NCI-H2107 (cell line): ENCODE data around the gene ANKRD13A.
"Not testable (repeated sequence)": the region's sequence is repeated elsewhere in the genome, so short reads cannot be mapped to it uniquely, and the experiment has no call there.

ENCODE experiments used
- DNase-seq: peaks from one replicate; lab custom pipeline; 2025; lab: John Stamatoyannopoulos, UW

Gene ANKRD13A

GRCh38 chr12:110048242-110049027 lies 49.2 kb downstream of the ANKRD13A start, which contains the start of gene C12orf76:
TSS of gene C12orf76 (minus strand) at chr12:110048522. CDS start at chr12:110048495, 27 bp downstream.
- DNase-seq, result peak; percentile 96

DNA sequence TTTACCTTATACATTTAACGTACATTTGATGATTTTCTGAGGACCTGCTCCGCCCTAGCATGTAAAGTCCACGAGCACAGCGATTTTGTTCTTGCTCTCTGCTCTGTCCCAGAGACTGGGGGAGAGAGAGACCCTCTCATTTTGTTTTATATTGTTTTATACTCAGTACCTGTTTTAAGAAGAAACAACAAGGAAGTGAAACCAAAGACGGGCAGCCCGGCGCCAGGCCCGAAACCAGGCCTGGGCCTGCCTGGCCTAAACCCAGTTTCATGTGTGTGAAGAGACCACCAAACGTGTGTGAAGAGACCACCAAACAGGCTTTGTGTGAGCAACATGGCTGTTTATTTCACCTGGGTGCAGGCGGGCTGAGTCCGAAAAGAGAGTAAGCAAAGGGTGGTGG lies 49.8 kb downstream of the ANKRD13A start:
- DNase-seq, result not testable (repeated sequence)

DNA sequence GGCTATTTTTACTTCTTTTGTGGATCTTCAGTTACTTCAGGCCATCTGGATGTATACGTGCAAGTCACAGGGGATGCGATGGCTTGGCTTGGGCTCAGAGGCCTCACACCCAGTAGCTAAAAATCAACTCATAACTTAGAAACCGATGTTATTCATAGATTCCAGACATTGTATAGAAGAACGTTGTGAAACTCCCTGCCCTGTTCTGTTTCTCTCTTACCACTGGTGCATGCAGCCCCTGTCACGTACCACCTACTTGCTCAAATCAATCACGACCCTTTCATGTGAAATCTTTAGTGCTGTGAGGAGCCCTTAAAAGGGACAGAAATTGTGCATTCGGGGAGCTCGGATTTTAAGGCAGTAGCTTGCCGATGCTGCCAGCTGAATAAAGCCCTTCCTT lies 50.4 kb downstream of the ANKRD13A start:
- DNase-seq, result not testable (repeated sequence)

DNA sequence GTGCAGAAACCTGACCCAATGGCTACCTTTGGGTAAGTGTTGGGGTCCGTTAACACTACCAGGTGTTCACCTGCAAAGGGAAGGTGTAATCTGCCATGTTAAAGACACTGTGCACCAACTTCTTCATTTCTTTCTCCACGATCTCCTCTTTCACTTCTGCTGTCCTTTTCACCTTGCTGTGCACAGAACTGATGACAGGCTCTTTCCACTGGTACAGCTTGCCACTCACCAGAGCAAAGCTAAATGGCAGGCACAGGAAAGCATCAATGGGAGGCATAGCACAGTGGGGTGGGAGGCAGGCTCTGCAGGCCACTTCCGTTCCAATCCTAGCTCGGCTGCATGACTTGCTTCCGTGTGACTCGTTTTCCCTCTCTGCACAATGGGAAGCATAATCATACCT lies 51.7 kb downstream of the ANKRD13A start:
- no peak for DNase-seq

DNA sequence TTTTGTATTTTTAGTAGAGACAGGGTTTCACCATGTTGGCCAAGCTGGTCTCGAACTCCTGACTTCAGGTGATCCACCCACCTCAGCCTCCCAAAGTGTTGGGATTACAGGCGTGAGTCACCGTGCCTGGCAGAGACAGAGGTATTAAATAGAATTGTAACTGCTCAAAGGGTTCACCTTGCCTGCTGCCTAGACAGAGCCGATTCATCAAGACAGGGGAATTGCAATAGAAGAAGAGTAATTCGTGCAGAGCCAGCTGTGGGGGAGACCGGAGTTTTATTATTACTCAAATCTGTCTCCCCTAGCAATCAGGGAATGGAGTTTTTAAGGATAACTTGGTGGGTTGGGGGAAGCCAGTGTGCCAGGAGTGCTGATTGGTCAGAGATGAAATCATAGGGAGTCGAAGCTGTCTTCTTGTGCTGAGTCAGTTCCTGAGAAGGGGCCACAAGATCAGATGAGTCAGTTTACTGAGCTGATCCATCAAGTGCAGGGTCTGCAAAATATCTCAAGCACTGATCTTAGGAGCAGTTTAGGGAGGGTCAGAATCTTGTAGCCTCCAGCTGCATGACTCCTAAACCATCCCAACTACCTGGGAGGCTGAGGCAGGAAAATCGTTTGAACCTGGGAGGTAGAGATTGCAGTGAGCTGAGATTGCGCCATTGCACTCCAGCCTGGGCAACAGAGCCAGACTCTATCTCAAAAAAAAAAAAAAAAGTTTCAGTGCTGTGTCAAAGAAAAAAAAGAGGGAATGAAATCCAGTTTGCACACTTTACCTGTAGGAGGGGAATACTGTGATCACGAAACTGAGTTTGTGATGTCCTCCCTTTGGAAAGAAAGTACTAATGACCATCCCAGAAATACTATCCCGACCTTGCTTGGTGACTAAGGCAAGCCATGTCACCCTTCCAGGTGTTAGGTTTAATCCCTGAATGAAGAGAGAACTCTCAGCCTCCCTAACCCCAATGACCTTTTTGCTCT lies 56.4 kb downstream of the ANKRD13A start:
- DNase-seq, result not testable (repeated sequence)

DNA sequence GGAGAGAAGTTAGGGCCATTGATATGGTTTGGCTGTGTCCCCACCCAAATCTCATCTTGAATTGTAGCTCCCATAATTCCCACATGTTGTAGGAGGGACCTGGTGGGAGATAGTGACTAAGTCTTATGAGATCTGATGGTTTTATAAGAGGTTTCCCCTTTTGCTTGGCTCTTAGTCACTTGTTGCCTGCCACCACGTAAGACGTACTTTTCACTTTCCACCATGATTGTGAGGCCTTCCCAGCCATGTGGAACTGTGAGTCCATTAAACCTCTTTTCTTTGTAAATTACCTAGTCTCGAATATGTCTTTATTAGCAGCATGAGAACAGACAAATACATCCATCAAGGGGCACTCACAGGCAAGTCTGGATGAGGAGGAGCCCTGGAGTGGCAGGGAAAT lies 57.4 kb downstream of the ANKRD13A start:
- not testable (repeated sequence) for DNase-seq

DNA sequence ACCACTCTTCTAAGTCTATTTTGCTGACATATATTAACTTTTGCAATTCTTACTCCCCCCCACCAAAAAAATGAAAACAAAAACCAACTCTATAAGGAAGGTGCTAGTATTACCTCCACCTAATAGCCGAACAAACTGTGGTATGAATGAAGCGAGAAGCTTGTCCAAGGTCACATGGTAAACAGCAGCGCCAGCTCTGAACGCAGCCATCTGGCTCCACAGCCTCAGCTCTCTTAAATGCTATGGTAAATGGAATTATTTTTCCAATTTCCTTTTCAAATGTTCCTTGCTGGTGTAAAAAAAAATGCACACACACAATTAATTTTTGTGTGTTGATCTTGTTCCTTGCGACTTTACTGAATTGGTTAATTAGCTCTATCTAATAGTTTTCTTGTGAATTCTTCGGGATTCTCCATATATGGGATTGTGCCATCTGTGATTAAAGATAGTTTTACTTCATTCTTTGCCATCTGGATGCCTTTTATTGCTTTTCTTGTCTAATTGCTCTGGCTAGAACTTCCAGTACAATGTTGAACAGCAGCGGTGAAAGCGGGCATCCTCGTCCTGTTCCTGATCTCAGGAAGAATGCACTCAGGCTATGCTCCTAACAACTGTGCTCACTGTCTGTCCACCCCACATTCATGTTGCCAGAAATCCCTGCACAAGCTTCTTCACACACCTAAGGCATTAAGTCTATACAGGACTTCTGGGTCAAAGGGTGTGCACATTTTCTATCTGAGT lies 59.8 kb downstream of the ANKRD13A start:
- no peak for DNase-seq

DNA sequence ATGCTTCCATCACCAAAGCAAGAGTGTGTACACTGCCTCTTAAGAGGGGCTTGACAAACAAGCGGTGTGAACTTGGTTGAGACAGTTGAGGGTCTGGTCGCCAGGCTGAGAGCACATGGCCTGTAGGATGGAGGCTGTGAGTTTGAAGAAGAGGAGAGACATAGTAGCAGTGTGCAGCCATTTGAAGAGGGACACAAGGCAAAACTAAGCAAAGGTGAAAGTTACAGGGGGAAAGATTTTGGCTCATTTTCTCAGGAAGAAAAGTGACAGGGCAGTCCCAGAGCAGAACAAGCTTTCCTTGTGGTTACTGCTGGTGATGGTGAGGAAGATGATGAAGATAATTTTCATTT lies 60.4 kb downstream of the ANKRD13A start:
- DNase-seq, result no peak

DNA sequence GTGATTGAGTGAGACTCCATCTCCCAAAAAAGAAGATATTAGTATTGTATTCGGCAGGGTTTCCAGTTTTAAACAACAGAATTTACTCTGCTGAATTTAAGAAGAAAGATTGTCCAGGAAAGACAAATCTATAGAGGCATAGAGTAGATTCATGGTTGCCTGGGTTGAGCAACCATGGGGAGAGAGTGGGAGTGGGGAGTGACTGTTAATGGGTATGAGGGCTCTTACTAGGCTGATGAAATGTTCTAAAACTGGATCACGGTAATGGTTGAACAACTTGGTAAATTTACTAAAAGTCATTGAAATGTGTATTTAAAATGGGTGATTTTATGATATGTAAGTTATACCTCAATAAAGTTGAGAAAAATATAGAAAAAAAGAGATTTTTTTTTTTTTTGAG lies 63.0 kb downstream of the ANKRD13A start:
- no peak for DNase-seq

DNA sequence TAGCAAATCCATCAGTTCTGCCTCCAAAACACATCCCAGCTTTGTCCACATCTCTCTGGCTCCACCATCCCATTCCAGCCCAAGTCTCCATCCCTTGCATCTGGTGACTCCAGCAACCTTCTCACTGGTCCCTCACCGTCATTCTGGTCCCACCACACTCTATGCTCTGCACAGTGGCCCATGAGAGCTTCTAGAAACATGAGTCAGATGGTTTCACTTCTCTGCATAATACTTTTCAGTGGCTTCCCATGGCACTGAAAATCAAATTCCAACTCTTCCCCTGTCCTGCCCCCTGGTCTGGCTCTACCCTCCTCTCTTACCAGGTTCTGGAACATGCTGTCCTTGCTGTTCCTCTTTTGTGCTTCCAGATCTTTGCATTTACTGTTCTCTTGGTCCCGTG lies 66.3 kb downstream of the ANKRD13A start:
- DNase-seq, result no peak

GRCh38 chr12:110067531-110067930 lies 68.3 kb downstream of the ANKRD13A start:
- DNase-seq, result no peak

- not testable (repeated sequence) for DNase-seq
Observed at GRCh38 chr12:110068115-110068514, 68.9 kb downstream of the ANKRD13A start.

DNA sequence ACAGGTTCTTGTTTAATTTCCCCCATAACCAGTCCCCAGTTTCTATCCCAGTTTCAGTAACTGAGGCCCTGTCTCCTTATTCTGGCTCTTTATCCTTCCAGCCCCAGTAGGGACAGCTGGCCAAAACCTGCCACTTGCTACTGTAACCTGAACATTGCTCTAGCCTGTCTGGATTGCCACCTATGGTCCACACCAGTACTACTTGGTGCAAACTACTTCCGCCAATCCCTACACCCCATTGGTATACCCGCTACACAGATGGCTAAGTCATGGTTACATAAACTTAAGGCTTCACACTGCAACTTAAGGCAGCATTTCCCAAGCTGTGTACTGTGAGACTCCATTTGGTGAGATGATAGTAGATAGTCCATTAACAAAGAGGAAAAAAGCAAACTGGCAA lies 69.4 kb downstream of the ANKRD13A start:
- DNase-seq, result no peak

GRCh38 chr12:110071504-110071903 lies 72.3 kb downstream of the ANKRD13A start:
- no peak for DNase-seq

DNA sequence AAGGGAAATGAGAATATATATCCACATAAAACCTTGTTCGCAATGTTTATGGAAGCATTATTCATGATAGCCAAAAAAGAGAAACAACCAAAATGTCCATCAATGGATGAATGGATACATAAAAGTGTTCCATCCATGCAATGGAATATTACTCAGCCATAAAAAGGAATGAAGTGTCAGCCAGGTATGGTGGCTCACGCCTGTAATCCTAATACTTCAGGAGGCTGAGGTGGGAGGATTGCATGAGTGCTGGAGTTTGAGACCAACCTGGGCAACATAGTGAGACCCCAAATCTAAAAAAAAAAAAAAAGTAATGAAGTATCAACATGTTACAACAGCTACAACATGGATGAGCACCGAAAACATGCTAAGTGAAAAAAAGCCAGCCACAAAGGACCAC lies 72.7 kb downstream of the ANKRD13A start:
- no peak for DNase-seq

- not testable (repeated sequence) for DNase-seq
Observed at GRCh38 chr12:110072636-110073035, 73.4 kb downstream of the ANKRD13A start.

DNA sequence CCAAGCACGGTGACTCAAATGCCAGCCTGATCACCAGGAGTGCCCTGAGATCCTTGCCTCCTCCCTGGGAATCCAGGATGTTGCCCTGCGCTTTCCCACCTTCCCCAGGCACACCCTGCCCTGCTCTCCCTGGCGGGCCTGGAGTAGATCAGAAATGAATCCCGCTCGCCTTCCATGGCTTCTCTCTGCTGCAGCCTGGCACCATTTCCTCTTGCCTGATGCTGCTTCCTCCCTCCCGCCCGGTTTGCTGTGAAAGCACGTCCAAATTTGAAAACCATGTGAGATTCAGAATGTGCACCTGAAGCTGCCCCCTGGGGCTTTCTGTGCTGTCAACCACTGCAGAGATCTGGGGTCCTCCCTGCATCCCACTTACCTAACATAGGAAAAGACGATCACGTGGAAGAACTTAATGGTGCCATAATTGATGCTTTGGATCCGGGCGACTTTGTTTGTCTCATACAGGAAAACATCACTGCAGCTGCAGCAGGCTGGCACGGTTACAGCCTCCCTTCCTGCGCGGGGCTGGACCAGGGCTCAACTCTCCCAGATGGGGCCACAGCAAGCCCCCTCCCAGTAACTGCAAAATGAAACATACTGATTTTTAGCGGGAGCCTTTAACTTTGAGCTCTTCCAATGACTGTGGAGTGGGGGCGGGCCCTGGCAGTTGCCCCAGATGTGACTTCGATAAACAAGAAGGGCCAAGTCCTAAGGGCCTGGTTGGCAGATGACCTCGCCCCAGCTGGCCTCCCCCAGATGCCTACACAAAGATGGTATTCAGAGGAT lies 74.0 kb downstream of the ANKRD13A start:
- peak; percentile 23 for DNase-seq

- DNase-seq, result no peak
Observed at GRCh38 chr12:110074089-110074488, 74.9 kb downstream of the ANKRD13A start.

DNA sequence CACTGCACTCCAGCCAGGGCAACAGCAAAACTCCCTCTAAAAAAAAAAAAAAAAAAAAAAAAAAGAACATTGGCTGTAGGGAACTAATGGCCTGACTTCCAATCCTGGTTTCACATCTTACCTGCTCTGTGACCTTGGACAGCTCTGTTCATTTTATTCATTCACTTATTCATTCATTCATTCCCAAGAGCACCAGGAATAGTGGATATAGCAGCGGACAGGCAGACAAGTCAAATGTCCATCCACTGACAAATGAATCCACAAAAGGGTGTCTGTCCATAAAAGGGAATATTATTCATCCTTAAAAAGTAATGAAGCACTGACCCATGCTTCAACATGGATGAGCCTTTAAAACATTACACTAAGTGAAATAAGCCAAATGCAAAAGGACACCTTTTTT lies 76.7 kb downstream of the ANKRD13A start:
- no peak for DNase-seq

DNA sequence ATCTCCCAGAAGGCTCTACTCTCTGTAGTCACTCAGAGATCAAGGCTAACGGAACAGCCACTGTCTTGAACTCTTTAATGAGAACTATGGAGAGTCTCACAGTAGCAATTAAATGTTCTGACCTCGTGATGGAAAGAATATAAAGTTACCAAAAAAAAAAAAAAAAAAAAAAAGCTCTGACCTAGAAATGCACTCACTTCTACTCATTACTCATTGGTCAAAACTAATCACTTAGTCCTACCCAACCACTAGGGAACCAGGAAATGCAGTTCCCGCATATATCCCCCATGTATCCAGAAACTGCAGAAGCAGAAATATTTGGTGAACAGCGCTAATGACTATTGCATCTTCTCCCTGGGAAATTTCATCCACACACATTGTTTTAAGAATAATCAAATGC lies 78.6 kb downstream of the ANKRD13A start:
- DNase-seq, result no peak
